CD14-positive monocyte (primary cell): Measurements from ENCODE around the gene RGS14. TPM values are rescaled to one million over a fixed set of nuclear protein-coding genes. Genes with fewer than 3 reads are reported as not detected.

ENCODE experiments used
- DNase-seq, 3 donors: peaks; one replicate each; pipeline ENCODE4 v3.0.0-alpha.2; 2011 to 2022
- H2AFZ ChIP-seq: 2 replicates; pipeline ENCODE4 v1.6.0; 2012; ENCODE audit warnings: mild to moderate bottlenecking, low read depth, low read length, inconsistent platforms; ENCODE audit not compliant: insufficient read depth, poor library complexity, severe bottlenecking
- H3K27ac ChIP-seq, 2 donors: 1 replicate in 1 of 2; 2 replicates in 1 of 2; pipeline ENCODE4 v1.5.1; 2012 to 2013; ENCODE audit warnings: low read length in 2 of 2, control low read depth in 1 of 2, inconsistent platforms in 1 of 2, low read depth in 1 of 2, mild to moderate bottlenecking in 1 of 2
- H3K27me3 ChIP-seq, 2 donors: one replicate each; pipeline versions ENCODE4 v1.6.0 to v1.6.1; 2011 to 2013; ENCODE audit warnings: low read length in 2 of 2; ENCODE audit not compliant: control insufficient read depth in 2 of 2, insufficient read depth in 2 of 2
- H3K36me3 ChIP-seq, 2 donors: replicated peaks in 1 of 2; 1 replicate in 1 of 2; 2 replicates in 1 of 2; pipeline versions ENCODE4 v1.5.1 to v1.6.1; 2012 to 2013; ENCODE audit warnings: low read length in 2 of 2, control low read depth in 1 of 2, inconsistent platforms in 1 of 2, mild to moderate bottlenecking in 1 of 2; ENCODE audit not compliant: insufficient read depth in 2 of 2, control insufficient read depth in 1 of 2
- H3K4me1 ChIP-seq, 2 donors: 1 replicate in 1 of 2; 2 replicates in 1 of 2; pipeline versions ENCODE4 v1.5.1 to v1.6.1; 2012 to 2013; ENCODE audit warnings: low read length in 2 of 2, control low read depth in 1 of 2, inconsistent platforms in 1 of 2, mild to moderate bottlenecking in 1 of 2, moderate library complexity in 1 of 2; ENCODE audit not compliant: insufficient read depth in 2 of 2, control insufficient read depth in 1 of 2
- H3K4me2 ChIP-seq: replicated peaks from 2 replicates; pipeline ENCODE3; 2012; ENCODE audit warnings: low read length, moderate library complexity, mild to moderate bottlenecking; ENCODE audit not compliant: poor library complexity, severe bottlenecking; ENCODE audit errors: extremely low read depth
- H3K4me3 ChIP-seq, 3 experiments: fragments of 200-600 bp in 1 of 3; sonication (generic) in 1 of 3; replicated peaks in 1 of 3; 1 replicate in 2 of 3; 2 replicates in 1 of 3; pipeline ENCODE4 v1.5.1; 2011 to 2013; ENCODE audit warnings: low read length in 3 of 3, mild to moderate bottlenecking in 3 of 3, control low read depth in 2 of 3, low read depth in 2 of 3, inconsistent platforms in 1 of 3, moderate library complexity in 1 of 3
- H3K79me2 ChIP-seq: 2 replicates; pipeline ENCODE4 v1.6.0; 2012; ENCODE audit warnings: mild to moderate bottlenecking, control low read depth, inconsistent platforms, low read length, moderate library complexity; ENCODE audit not compliant: insufficient read depth
- H3K9ac ChIP-seq: 2 replicates; pipeline ENCODE4 v1.6.0; 2017; ENCODE audit warnings: low read length, mild to moderate bottlenecking; ENCODE audit not compliant: insufficient read depth, poor library complexity, severe bottlenecking
- H3K9me3 ChIP-seq, 2 donors: replicated peaks in 1 of 2; 1 replicate in 1 of 2; 2 replicates in 1 of 2; pipeline versions ENCODE4 v1.5.1 to v1.6.1; 2012 to 2013; ENCODE audit warnings: low read length in 2 of 2, control low read depth in 1 of 2; ENCODE audit not compliant: control insufficient read depth in 1 of 2, insufficient read depth in 1 of 2
- H4K20me1 ChIP-seq: 2 replicates; pipeline ENCODE4 v1.6.0; 2012; ENCODE audit warnings: mild to moderate bottlenecking, low read length, control low read depth, moderate library complexity; ENCODE audit not compliant: insufficient read depth
- H3K27ac Mint-ChIP-seq, 7 donors: one replicate each; pipeline ENCODE4 v1.8.0; 2020; ENCODE audit warnings: mild to moderate bottlenecking in 7 of 7, mixed read lengths in 7 of 7, moderate library complexity in 6 of 7, inconsistent platforms in 2 of 7
- H3K27me3 Mint-ChIP-seq, 3 donors: one replicate each; pipeline ENCODE4 v1.8.0; 2021 to 2022; ENCODE audit warnings: low read depth in 3 of 3, mild to moderate bottlenecking in 3 of 3, mixed read lengths in 3 of 3, moderate library complexity in 3 of 3, inconsistent platforms in 1 of 3
- H3K36me3 Mint-ChIP-seq, 2 donors: one replicate each; pipeline ENCODE4 v1.8.0; 2020; ENCODE audit warnings: mixed read lengths in 2 of 2, inconsistent platforms in 1 of 2, mild to moderate bottlenecking in 1 of 2
- H3K4me1 Mint-ChIP-seq: one replicate; pipeline ENCODE4 v1.8.0; 2020; ENCODE audit warnings: mild to moderate bottlenecking, mixed read lengths
- H3K4me3 Mint-ChIP-seq, 2 donors: one replicate each; pipeline ENCODE4 v1.8.0; 2020; ENCODE audit warnings: mild to moderate bottlenecking in 2 of 2, mixed read lengths in 2 of 2, moderate library complexity in 1 of 2
- H3K9me3 Mint-ChIP-seq, 7 donors: one replicate each; pipeline ENCODE4 v1.8.0; 2020 to 2022; ENCODE audit warnings: mixed read lengths in 7 of 7, mild to moderate bottlenecking in 6 of 7, moderate library complexity in 6 of 7, inconsistent platforms in 2 of 7
- CTCF ChIP-seq: fragments of 200-600 bp; IDR thresholded peaks from one replicate; pipeline ENCODE4 v1.8.0; 2022; ENCODE audit warnings: antibody characterized with exemption, mild to moderate bottlenecking
- WGBS: methylation state at CpG from one replicate; pipeline ENCODE4 v1.1.5; 2013; ENCODE audit warnings: missing lambda C conversion rate; ENCODE audit not compliant: insufficient coverage; 5-methylcytosine and 5-hydroxymethylcytosine counted together
- intact Hi-C, 2 donors: fragments of 100-400 bp; cut with micrococcal nuclease; formaldehyde crosslinking; loops; one replicate each; pipeline versions ENCODE4 v1.15.0 to v1.15.1; 2023
- polyA plus RNA-seq, 3 donors: library from polyadenylated mRNA; depleted of rRNA in 1 of 3; unstranded in 2 of 3; stranded (reverse) in 1 of 3; fragments of 300-500 nt in 2 of 3; fragments of >200 nt in 1 of 3; fragmentation: Illumina TruSeq in 2 of 3; gene quantifications; 1 replicate in 2 of 3; 2 replicates in 1 of 3; pipeline ENCODE4 v1.2.3, GENCODE V29; 2012 to 2021

The RGS14 gene
- polyA plus RNA-seq, 3 donors: 35.4 to 186 (median 43.5) TPM

- Histone ChIP-seq H3K9me3 (peaks cover 0 to 7% of the 10 kb centered on the region in 2 donors), H3K27me3 (no peaks in the 10 kb centered on the region), H3K4me1 (peaks cover 92 to 100% of the 10 kb centered on the region in 2 donors), H3K27ac (peak overlapping the region; percentile 58 to 87), H3K4me2 (peak overlapping the region; percentile 96), H2AFZ (peak overlapping the region; percentile 65), H3K36me3 (peaks cover 2 to 6% of the 10 kb centered on the region in 2 donors), H3K9ac (peak overlapping the region; percentile 81), H4K20me1 (peaks cover 51% of the 10 kb centered on the region), H3K4me3 (peak overlapping the region; percentile 61 to 96 (median 84)), H3K79me2 (peaks cover 55% of the 10 kb centered on the region)
- peaks cover 0 to 5% (median 3%) of the 10 kb centered on the region in 3 donors for H3K27me3 Mint-ChIP-seq
- peaks cover 3 to 12% (median 7%) of the 10 kb centered on the region in 7 donors for H3K9me3 Mint-ChIP-seq
- intact Hi-C loops: no loop called here
- WGBS: 0% methylated on average over 5 of the region's 5 CpGs
- DNase-seq: no peak
- H3K4me1 Mint-ChIP-seq: peaks cover 90% of the 10 kb centered on the region
- H3K4me3 Mint-ChIP-seq: peak overlapping the region; percentile 89 to 95
- peak overlapping the region; percentile 80 to 96 (median 94) for H3K27ac Mint-ChIP-seq
- H3K36me3 Mint-ChIP-seq: peaks cover 13 to 24% of the 10 kb centered on the region in 2 donors
- no peak for TF ChIP-seq CTCF
Measured at GRCh38 chr5:177358370-177358819, 671 bp downstream of the RGS14 start.

GRCh38 chr5:177359451-177359851 lies 1.7 kb downstream of the RGS14 start:
- Mint-ChIP-seq H3K36me3 (peaks cover 13 to 29% of the 10 kb centered on the region in 2 donors), H3K4me3 (peak overlapping the region; percentile 89 to 95), H3K27ac (peak overlapping the region in 5 of 7 donors; percentile 80 to 96 (median 86)), H3K9me3 (peaks cover 3 to 12% (median 7%) of the 10 kb centered on the region in 7 donors), H3K27me3 (peaks cover 0 to 5% (median 2%) of the 10 kb centered on the region in 3 donors), H3K4me1 (peaks cover 92% of the 10 kb centered on the region)
- Histone ChIP-seq H3K4me3 (peak overlapping the region in 1 of 3 experiments; percentile 96), H3K27me3 (no peaks in the 10 kb centered on the region), H2AFZ (no peak overlapping the region), H4K20me1 (peaks cover 62% of the 10 kb centered on the region), H3K9ac (no peak overlapping the region), H3K4me1 (peaks cover 94 to 100% of the 10 kb centered on the region in 2 donors), H3K36me3 (peaks cover 2 to 8% of the 10 kb centered on the region in 2 donors), H3K4me2 (peak overlapping the region; percentile 96), H3K27ac (peak overlapping the region in 1 of 2 donors; percentile 87), H3K9me3 (peaks cover 0 to 7% of the 10 kb centered on the region in 2 donors), H3K79me2 (peaks cover 66% of the 10 kb centered on the region)
- WGBS: 97% methylated on average over 6 of the region's 6 CpGs
- no peak for DNase-seq
- intact Hi-C loops: no loop called here
- TF ChIP-seq CTCF: no peak
